LNCaP clone FGC (cell line): Measurements from ENCODE around the gene BPI.
"Not testable (repeated sequence)": the region's sequence is repeated elsewhere in the genome, so short reads cannot be mapped to it uniquely, and the experiment has no call there.

ENCODE experiments used
- DNase-seq: peaks from one replicate; pipeline ENCODE4 v3.0.0-alpha.2; 2011; ENCODE audit warnings: low read depth
- H3K4me3 ChIP-seq: 2 replicates; pipeline ENCODE4 v1.5.1; 2011; ENCODE audit warnings: mild to moderate bottlenecking, low read depth, low read length, control low read depth
- TF ChIP-seq, protein P1 (sequence below): IDR thresholded peaks from 2 replicates; pipeline ENCODE4 v1.5.1; 2012; ENCODE audit warnings: mild to moderate bottlenecking; ENCODE audit not compliant: control insufficient read depth, insufficient read depth; ENCODE audit errors: extremely low read depth

Gene BPI

DNA sequence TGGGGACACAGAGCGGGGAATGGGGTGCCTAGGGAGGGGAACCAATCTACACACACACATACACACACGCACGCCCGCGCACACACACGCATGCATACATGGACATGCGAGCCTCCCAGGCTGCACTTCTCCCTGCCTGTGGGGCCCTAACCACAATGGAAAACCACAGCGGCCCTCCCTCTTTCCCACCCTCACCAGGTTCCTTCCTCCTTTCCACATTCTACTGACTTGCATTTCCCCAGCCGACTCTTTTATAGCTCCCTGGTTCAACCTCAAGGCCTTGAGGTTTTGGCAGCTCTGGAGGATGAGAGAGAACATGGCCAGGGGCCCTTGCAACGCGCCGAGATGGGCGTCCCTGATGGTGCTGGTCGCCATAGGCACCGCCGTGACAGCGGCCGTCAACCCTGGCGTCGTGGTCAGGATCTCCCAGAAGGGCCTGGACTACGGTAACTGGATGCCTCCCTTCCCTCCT lies at the start of gene BPI:
Gene BPI (plus strand): TSS at position 249 of the 472 bp plus-strand sequence. CDS start 68 bp downstream, at position 317.
- no peak within 1 kb of the TSS for H3K4me3 ChIP-seq
- TF ChIP-seq, protein P1, sequence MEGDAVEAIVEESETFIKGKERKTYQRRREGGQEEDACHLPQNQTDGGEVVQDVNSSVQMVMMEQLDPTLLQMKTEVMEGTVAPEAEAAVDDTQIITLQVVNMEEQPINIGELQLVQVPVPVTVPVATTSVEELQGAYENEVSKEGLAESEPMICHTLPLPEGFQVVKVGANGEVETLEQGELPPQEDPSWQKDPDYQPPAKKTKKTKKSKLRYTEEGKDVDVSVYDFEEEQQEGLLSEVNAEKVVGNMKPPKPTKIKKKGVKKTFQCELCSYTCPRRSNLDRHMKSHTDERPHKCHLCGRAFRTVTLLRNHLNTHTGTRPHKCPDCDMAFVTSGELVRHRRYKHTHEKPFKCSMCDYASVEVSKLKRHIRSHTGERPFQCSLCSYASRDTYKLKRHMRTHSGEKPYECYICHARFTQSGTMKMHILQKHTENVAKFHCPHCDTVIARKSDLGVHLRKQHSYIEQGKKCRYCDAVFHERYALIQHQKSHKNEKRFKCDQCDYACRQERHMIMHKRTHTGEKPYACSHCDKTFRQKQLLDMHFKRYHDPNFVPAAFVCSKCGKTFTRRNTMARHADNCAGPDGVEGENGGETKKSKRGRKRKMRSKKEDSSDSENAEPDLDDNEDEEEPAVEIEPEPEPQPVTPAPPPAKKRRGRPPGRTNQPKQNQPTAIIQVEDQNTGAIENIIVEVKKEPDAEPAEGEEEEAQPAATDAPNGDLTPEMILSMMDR, result no peak
- no peak for DNase-seq

DNA sequence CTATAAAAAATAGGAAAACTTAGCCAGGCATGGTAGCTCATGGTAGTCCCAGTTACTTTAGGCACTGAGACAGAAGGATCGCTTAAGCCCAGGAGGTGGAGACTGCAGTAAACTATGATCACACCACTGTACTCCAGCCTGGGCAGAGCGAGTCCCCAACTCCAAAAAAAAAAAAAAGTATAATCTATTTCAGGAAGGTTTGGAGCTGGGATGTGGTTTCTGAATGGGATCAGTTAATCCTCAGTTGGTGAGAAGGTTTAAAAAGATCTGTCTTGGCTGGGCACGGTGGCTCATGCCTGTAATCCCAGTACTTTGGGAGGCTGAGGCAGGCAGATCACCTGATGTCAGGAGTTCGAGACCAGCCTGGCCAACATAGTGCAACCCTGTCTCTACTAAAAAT lies 49.3 kb upstream of the BPI start:
- DNase-seq, H3K4me3 ChIP-seq: not testable (repeated sequence)

DNA sequence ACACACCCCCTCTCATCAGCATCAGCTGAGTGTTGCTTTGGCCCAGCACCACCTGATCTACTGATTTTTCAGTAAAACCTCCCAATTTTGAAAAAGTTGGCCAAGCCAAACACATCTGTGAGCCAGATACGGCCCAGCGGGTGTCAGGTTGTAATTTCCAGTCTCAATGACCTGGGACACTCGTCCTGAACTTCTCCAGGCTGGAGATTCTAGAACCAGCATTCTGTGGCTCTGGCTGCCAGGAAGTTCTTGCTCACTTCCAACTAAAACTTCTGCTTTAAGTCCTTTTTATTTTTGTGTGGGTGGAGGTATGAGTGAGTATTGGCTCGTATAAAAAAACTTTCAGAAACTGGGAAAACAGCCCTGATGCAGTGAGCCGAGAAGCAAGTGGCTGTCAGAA lies 48.6 kb upstream of the BPI start:
- H3K4me3 ChIP-seq, result no peak overlapping the region
- no peak for DNase-seq
- TF ChIP-seq, protein P1, result no peak

DNA sequence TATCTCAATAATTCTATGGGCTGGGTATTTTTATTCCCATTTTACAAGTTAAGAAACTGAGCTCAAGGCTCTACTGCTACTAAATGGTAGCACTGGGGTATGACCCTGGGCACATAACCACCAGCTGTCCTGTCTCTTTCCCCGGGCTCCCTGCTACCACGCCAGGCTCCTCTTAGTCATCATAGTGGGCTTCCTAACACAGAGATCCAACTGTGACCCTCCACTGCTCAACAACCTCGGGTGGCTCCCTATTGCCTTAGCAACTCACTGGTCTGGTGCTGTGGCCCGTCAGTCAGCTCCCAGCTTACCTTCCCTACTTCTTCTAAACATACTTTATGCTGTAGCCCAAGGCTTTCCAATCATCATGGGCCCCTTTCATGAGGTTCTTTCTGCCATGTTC lies 47.9 kb upstream of the BPI start:
- no peak overlapping the region for H3K4me3 ChIP-seq
- no peak for DNase-seq
- TF ChIP-seq, protein P1, result no peak

- DNase-seq, result no peak
- TF ChIP-seq, protein P1, result no peak
- H3K4me3 ChIP-seq, result no peak overlapping the region
These were observed 47.0 kb upstream of the BPI start for GRCh38 chr20:38256966-38257365.

DNA sequence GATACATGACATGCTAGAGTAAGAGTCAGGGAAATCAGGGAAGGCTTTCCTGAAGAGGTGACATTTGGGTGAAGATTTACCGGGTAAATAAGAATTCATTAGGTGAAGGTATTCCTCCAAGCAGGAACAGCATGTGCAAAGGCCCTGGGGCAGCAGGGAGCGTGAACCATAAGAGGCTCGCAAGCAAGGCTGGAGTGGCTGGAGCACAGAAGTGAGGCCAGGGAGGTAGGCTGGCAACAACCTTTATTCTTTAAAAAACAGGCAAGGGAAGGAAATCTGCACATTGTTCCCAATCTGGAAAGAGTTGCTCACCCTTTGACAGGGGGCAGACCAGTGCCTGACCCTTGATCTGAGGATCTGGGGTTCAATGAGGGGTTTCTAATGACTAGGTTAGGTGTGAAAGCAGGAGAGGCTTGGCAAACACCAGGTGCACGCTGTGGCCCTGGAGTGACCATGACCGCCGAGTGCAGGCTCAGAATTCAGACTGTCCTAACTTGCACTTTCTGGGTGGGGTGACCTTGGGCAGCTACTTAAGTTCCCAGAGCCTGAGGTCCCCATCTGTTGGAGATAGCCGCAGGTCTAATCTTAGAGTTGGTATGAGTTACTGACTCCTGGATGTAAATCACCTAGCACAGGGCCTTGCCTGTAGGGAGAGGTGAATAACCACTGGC lies 45.3 kb upstream of the BPI start:
- no peak overlapping the region for H3K4me3 ChIP-seq
- DNase-seq, result no peak
- TF ChIP-seq, protein P1, result no peak

DNA sequence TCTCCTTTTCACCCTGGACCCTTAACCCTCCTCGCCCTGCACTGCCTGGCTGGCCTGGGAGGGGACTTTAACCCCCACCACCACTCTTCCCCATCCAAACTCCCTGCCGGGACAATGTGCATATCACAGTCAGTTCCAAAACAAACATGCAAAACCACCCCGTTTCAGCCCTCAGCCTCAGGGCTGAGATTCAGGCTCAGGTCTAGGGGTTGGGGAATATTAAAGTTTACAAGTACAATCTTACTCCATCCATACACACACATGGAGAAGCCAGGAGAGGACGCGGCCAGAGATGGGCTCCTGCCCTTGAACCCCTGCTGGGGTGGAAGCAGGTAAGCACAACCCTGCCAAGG lies 44.0 kb upstream of the BPI start:
- TF ChIP-seq, protein P1, result no peak
- H3K4me3 ChIP-seq, result no peak overlapping the region
- DNase-seq, result no peak
